WTC11 (cell line): Measurements from ENCODE around the gene CD3G. TPM values are rescaled to one million over a fixed set of nuclear protein-coding genes. Genes with fewer than 3 reads are reported as not detected.

ENCODE experiments used
- ATAC-seq: fragments of 200-7000 bp; cut with Tn5 transposase; 2 replicates; pipeline ENCODE4 v1.10.0; 2021; ENCODE audit warnings: mild to moderate bottlenecking, moderate library complexity
- CTCF ChIA-PET: fragments of 300-600 bp; sonication (Branson Sonifier 250); formaldehyde crosslinking; loops from one replicate; lab custom pipeline; 2021; ENCODE audit warnings: antibody characterized with exemption; lab: Charles Lee
- POLR2A ChIA-PET: fragments of 350-600 bp; sonication (Branson Sonifier 250); formaldehyde crosslinking; loops from one replicate; lab custom pipeline; 2021; ENCODE audit warnings: antibody characterized with exemption; lab: Charles Lee
- DNase-seq: peaks from one replicate; pipeline ENCODE4 v3.0.0; 2021; ENCODE audit warnings: low spot score
- H3K27ac Mint-ChIP-seq: 2 replicates; pipeline ENCODE4 v1.8.0; 2021; ENCODE audit warnings: mixed read lengths
- H3K27me3 Mint-ChIP-seq: 2 replicates; pipeline ENCODE4 v1.8.0; 2021; ENCODE audit warnings: low read depth, mild to moderate bottlenecking, moderate library complexity, mixed read lengths
- H3K36me3 Mint-ChIP-seq: 2 replicates; pipeline ENCODE4 v1.8.0; 2021; ENCODE audit warnings: mixed read lengths
- H3K4me1 Mint-ChIP-seq: 2 replicates; pipeline ENCODE4 v1.8.0; 2022; ENCODE audit warnings: mixed read lengths
- H3K4me3 Mint-ChIP-seq: 2 replicates; pipeline ENCODE4 v1.8.0; 2021; ENCODE audit warnings: mild to moderate bottlenecking, moderate library complexity, mixed read lengths
- H3K9me3 Mint-ChIP-seq: 2 replicates; pipeline ENCODE4 v1.8.0; 2021; ENCODE audit warnings: mixed read lengths
- CBFB ChIP-seq: sonication (generic); formaldehyde crosslinking; IDR thresholded peaks from 2 replicates; pipeline ENCODE4 v1.8.1; 2022; ENCODE audit warnings: mild to moderate bottlenecking, low read depth, missing genetic modification reagents
- CREM ChIP-seq: sonication (generic); formaldehyde crosslinking; IDR thresholded peaks from 2 replicates; pipeline ENCODE4 v1.8.1; 2022; ENCODE audit warnings: mild to moderate bottlenecking, missing genetic modification reagents, moderate library complexity
- CTCF ChIP-seq: fragments of 200-600 bp; IDR thresholded peaks from 2 replicates; pipeline ENCODE4 v1.8.0; 2022; ENCODE audit warnings: antibody characterized with exemption
- ESRRA ChIP-seq: sonication (generic); formaldehyde crosslinking; IDR thresholded peaks from 2 replicates; pipeline ENCODE4 v1.8.1; 2022; ENCODE audit warnings: mild to moderate bottlenecking, missing genetic modification reagents, borderline replicate concordance
- ETV6 ChIP-seq: sonication (generic); formaldehyde crosslinking; IDR thresholded peaks from 2 replicates; pipeline ENCODE4 v1.8.1; 2022; ENCODE audit warnings: mild to moderate bottlenecking, missing genetic modification reagents
- HMGXB4 ChIP-seq: sonication (generic); formaldehyde crosslinking; IDR thresholded peaks from 2 replicates; pipeline ENCODE4 v1.8.1; 2023; ENCODE audit warnings: mild to moderate bottlenecking, moderate library complexity, missing genetic modification reagents
- IRF2 ChIP-seq: sonication (generic); formaldehyde crosslinking; IDR thresholded peaks from 2 replicates; pipeline ENCODE4 v1.8.0; 2022; ENCODE audit warnings: low read depth, missing genetic modification reagents, borderline replicate concordance
- JAZF1 ChIP-seq: fragments of 250-450 bp; sonication (Bioruptor Pico); IDR thresholded peaks from 2 replicates; pipeline ENCODE4 v1.9.0; 2021; ENCODE audit warnings: moderate library complexity, mild to moderate bottlenecking, inconsistent platforms
- JUN ChIP-seq: sonication (generic); formaldehyde crosslinking; IDR thresholded peaks from 2 replicates; pipeline ENCODE4 v1.8.0; 2023; ENCODE audit warnings: mild to moderate bottlenecking, missing genetic modification reagents
- NFATC4 ChIP-seq: fragments of 250-450 bp; sonication (Bioruptor Pico); IDR thresholded peaks from 2 replicates; pipeline ENCODE4 v1.9.0; 2021; ENCODE audit warnings: mild to moderate bottlenecking
- NFE2L1 ChIP-seq: sonication (generic); formaldehyde crosslinking; IDR thresholded peaks from 2 replicates; pipeline ENCODE4 v1.8.1; 2023; ENCODE audit warnings: missing genetic modification reagents
- PREB ChIP-seq: sonication (generic); formaldehyde crosslinking; IDR thresholded peaks from 2 replicates; pipeline ENCODE4 v1.8.1; 2022; ENCODE audit warnings: mild to moderate bottlenecking, missing genetic modification reagents, moderate library complexity, borderline replicate concordance
- PRRX2 ChIP-seq: fragments of 250-450 bp; sonication (Bioruptor Pico); IDR thresholded peaks from 2 replicates; pipeline ENCODE4 v1.8.0; 2021; ENCODE audit warnings: mild to moderate bottlenecking
- RELA ChIP-seq: sonication (generic); formaldehyde crosslinking; IDR thresholded peaks from 2 replicates; pipeline ENCODE4 v1.8.1; 2022; ENCODE audit warnings: missing genetic modification reagents, mild to moderate bottlenecking, borderline replicate concordance
- TCF7 ChIP-seq: sonication (generic); formaldehyde crosslinking; IDR thresholded peaks from 2 replicates; pipeline ENCODE4 v1.8.0; 2022; ENCODE audit warnings: mild to moderate bottlenecking, low read depth, missing genetic modification reagents, moderate library complexity
- TP53 ChIP-seq: sonication (generic); formaldehyde crosslinking; IDR thresholded peaks from 2 replicates; pipeline ENCODE4 v1.8.1; 2023; ENCODE audit warnings: mild to moderate bottlenecking, missing genetic modification reagents
- USF1 ChIP-seq: sonication (generic); formaldehyde crosslinking; IDR thresholded peaks from 2 replicates; pipeline ENCODE4 v1.8.0; 2022; ENCODE audit warnings: mild to moderate bottlenecking, missing genetic modification reagents
- ZNF281 ChIP-seq: sonication (generic); formaldehyde crosslinking; IDR thresholded peaks from 2 replicates; pipeline ENCODE4 v1.8.0; 2023; ENCODE audit warnings: mild to moderate bottlenecking, missing genetic modification reagents
- ZNF317 ChIP-seq: sonication (generic); formaldehyde crosslinking; IDR thresholded peaks from 2 replicates; pipeline ENCODE4 v1.8.1; 2023; ENCODE audit warnings: low read depth, mild to moderate bottlenecking, moderate library complexity, missing genetic modification reagents, borderline replicate concordance
- ZNF423 ChIP-seq: fragments of 250-450 bp; sonication (Bioruptor Pico); IDR thresholded peaks from 2 replicates; pipeline ENCODE4 v2.1.2; 2022; ENCODE audit warnings: mild to moderate bottlenecking, moderate library complexity
- total RNA-seq: library from RNA; stranded (reverse); gene quantifications from 3 replicates; pipeline ENCODE4 v1.2.3, GENCODE V29; 2021
- TF ChIP-seq, protein P1 (sequence below): sonication (generic); formaldehyde crosslinking; IDR thresholded peaks from 2 replicates; pipeline ENCODE4 v1.8.0; 2022; ENCODE audit warnings: missing genetic modification reagents
- TF ChIP-seq, protein P2 (sequence below): fragments of 250-450 bp; sonication (Bioruptor Pico); conservative IDR thresholded peaks from 2 replicates; pipeline ENCODE4 v1.9.0; 2021; ENCODE audit warnings: mild to moderate bottlenecking
- TF ChIP-seq, protein P3 (sequence below): fragments of 250-450 bp; sonication (Bioruptor Pico); IDR thresholded peaks from 2 replicates; pipeline ENCODE4 v1.9.0; 2021; ENCODE audit warnings: moderate library complexity, mild to moderate bottlenecking, inconsistent platforms, borderline replicate concordance

The CD3G gene
- total RNA-seq, 1 experiment from 2014 or later, result 0.20 TPM

DNA sequence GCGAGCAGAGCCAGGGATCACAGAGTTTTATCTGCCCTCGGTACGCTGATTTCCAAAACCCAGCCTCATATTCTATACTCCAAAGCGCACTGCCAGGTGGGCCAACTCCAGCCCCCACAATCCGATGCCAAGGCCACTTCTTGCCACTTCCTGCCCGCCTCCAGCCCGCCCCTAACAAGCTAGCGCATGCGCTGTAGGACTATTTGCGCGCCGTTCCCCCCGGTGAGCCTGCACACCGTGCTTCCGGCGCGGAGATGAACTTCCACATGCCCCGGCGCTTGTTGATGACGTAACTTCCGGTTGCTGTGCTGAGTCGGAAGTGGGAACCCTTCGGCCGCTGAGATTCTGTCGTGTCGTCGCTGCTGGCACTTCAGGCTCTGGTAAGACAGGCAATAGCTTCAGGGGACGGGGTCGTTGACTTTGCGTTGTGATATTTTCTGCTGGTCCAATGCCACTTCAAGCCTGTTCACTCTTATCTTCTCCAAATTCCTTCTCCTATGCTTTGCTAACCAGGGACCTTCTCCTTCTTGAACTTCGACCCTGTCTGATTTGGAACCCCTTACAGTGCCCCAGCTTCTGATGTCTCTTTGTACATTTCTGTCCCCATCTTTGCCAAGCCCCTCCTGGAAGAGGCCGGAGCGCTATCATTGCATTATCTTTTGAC is 15.3 kb downstream of the CD3G start, which contains the start of gene UBE4A:
Gene UBE4A, plus strand, starts transcription at position 306 of the 664 bp plus-strand sequence. CDS start 5,481 bp downstream, outside the sequence.
- POLR2A ChIA-PET, result no interaction called here
- peak within 1 kb of the TSS; percentile 97 for H3K4me3 Mint-ChIP-seq
- CTCF ChIA-PET, result interaction anchor here (1.0 kb wide), 2 partner anchors 64 to 161 kb away, joined by 3 to 8 read pairs; no protein-coding TSS in a partner anchor
- peaks cover 4% of the 10 kb centered on the region for H3K4me1 Mint-ChIP-seq
- H3K9me3 Mint-ChIP-seq, result 0 out of 2 replicates have a peak, but pooled peaks cover 3% of the 10 kb centered on the region
- H3K27ac Mint-ChIP-seq, result peak within 1 kb of the TSS; percentile 89
- DNase-seq, result peak; percentile 96
- ATAC-seq, result peak; percentile 94
- peaks cover 16% of the 10 kb centered on the region for H3K27me3 Mint-ChIP-seq
- H3K36me3 Mint-ChIP-seq, result no peaks in the 10 kb centered on the region
- no peak for TF ChIP-seq NFE2L1
- TF ChIP-seq ZNF317 (CRISPR knock-in tag), result no peak
- no peak for TF ChIP-seq PRRX2 (CRISPR knock-in tag)
- TF ChIP-seq CREM, result peak; percentile 99
- TF ChIP-seq, protein P1, sequence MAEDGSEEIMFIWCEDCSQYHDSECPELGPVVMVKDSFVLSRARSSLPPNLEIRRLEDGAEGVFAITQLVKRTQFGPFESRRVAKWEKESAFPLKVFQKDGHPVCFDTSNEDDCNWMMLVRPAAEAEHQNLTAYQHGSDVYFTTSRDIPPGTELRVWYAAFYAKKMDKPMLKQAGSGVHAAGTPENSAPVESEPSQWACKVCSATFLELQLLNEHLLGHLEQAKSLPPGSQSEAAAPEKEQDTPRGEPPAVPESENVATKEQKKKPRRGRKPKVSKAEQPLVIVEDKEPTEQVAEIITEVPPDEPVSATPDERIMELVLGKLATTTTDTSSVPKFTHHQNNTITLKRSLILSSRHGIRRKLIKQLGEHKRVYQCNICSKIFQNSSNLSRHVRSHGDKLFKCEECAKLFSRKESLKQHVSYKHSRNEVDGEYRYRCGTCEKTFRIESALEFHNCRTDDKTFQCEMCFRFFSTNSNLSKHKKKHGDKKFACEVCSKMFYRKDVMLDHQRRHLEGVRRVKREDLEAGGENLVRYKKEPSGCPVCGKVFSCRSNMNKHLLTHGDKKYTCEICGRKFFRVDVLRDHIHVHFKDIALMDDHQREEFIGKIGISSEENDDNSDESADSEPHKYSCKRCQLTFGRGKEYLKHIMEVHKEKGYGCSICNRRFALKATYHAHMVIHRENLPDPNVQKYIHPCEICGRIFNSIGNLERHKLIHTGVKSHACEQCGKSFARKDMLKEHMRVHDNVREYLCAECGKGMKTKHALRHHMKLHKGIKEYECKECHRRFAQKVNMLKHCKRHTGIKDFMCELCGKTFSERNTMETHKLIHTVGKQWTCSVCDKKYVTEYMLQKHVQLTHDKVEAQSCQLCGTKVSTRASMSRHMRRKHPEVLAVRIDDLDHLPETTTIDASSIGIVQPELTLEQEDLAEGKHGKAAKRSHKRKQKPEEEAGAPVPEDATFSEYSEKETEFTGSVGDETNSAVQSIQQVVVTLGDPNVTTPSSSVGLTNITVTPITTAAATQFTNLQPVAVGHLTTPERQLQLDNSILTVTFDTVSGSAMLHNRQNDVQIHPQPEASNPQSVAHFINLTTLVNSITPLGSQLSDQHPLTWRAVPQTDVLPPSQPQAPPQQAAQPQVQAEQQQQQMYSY (CRISPR knock-in tag), result no peak
- TF ChIP-seq CTCF, result no peak
- no peak for TF ChIP-seq USF1 (CRISPR knock-in tag)
- no peak for TF ChIP-seq IRF2 (CRISPR knock-in tag)
- no peak for TF ChIP-seq ESRRA (CRISPR knock-in tag)
- no peak for TF ChIP-seq NFATC4 (CRISPR knock-in tag)
- no peak for TF ChIP-seq ZNF281 (CRISPR knock-in tag)
- no peak for TF ChIP-seq PREB (CRISPR knock-in tag)
- TF ChIP-seq TP53 (CRISPR knock-in tag), result no peak
- peak; percentile 71; the same call in 1 of the 2 replicates for TF ChIP-seq ETV6 (CRISPR knock-in tag)
- TF ChIP-seq JUN (CRISPR knock-in tag), result no peak
- no peak for TF ChIP-seq JAZF1
- 0 out of 2 replicates have a peak, but pooled peaks have one; percentile 1 for TF ChIP-seq HMGXB4
- TF ChIP-seq ZNF423 (CRISPR knock-in tag), result no peak
- TF ChIP-seq, protein P2, sequence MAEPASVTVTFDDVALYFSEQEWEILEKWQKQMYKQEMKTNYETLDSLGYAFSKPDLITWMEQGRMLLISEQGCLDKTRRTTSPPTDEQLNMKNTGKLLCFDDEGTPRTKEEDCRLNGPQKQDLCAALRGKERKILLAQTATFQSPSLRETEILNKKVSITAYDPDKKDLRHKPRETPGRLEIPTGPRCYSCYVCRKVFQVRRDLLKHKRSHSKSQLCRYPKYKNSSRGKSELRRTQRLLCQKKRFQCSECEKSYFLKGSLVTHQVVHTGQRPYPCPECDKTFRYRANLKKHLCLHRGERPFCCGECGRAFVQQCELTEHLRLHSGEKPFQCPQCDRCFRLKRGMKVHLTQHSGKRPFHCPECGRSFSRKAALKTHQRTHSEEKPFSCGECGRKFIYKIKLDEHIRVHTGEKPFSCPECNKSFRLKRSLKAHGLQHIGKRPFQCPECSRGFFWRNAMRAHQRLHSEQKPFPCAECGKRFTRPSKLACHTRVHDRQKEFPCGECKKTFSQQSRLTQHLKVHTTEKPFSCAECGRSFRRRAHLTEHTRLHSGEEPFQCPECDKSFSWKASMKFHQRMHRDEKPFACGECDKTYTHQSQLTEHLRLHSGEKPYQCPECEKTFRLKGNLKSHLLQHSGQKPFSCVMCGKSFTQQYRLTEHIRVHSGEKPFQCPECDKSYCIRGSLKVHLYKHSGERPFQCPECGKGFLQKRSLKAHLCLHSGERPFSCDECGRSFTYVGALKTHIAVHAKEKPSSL, result no peak
- TF ChIP-seq TCF7 (CRISPR knock-in tag), result no peak
- no peak for TF ChIP-seq CBFB
- TF ChIP-seq RELA, result no peak
- TF ChIP-seq, protein P3, sequence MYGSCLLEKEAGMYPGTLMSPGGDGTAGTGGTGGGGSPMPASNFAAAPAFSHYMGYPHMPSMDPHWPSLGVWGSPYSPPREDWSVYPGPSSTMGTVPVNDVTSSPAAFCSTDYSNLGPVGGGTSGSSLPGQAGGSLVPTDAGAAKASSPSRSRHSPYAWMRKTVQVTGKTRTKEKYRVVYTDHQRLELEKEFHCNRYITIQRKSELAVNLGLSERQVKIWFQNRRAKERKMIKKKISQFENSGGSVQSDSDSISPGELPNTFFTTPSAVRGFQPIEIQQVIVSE, result no peak
